Mucosa of gallbladder (tissue), 1 donor: Measurements from ENCODE around the gene MYO1E. TPM values are rescaled to one million over a fixed set of nuclear protein-coding genes. Genes with fewer than 3 reads are reported as not detected.
"Not testable (repeated sequence)": the region's sequence is repeated elsewhere in the genome, so short reads cannot be mapped to it uniquely, and the experiment has no call there.

Source experiments
- DNase-seq: peaks from one replicate; pipeline ENCODE4 v3.0.0-alpha.2; 2020; ENCODE audit warnings: low spot score
- total RNA-seq: library from RNA; stranded (reverse); gene quantifications from one replicate; pipeline ENCODE4 v1.2.1, GENCODE V29; 2021
- donor health status: DM: no; HTN: no; CAD: no.

The MYO1E gene
- total RNA-seq, 1 donor from 2014 or later = 204 TPM

GRCh38 chr15:59387196-59387878 lies 14.7 kb upstream of the MYO1E start:
- DNase-seq = not testable (repeated sequence)

GRCh38 chr15:59385171-59385570 lies 12.5 kb upstream of the MYO1E start:
- no peak for DNase-seq

DNA sequence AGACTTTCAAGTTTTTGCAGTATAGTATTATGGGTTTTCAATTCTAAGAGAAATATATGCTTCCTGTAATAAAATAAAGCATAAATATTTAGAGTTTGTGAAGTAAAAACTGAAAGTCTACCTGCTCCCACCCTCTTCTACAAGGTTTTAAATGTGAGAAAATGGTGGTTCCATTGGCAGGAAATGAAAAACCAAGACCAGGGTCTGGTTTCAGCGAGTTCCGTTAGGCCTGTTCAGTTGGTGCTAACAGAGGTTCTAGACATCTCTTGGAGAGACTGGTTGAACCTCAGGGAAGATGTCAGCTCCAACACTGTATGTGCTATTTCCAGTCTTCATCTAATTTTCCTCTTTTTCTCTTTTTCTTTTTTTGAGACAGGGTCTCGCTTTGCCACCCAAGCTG lies 11.8 kb upstream of the MYO1E start:
- no peak for DNase-seq

DNA sequence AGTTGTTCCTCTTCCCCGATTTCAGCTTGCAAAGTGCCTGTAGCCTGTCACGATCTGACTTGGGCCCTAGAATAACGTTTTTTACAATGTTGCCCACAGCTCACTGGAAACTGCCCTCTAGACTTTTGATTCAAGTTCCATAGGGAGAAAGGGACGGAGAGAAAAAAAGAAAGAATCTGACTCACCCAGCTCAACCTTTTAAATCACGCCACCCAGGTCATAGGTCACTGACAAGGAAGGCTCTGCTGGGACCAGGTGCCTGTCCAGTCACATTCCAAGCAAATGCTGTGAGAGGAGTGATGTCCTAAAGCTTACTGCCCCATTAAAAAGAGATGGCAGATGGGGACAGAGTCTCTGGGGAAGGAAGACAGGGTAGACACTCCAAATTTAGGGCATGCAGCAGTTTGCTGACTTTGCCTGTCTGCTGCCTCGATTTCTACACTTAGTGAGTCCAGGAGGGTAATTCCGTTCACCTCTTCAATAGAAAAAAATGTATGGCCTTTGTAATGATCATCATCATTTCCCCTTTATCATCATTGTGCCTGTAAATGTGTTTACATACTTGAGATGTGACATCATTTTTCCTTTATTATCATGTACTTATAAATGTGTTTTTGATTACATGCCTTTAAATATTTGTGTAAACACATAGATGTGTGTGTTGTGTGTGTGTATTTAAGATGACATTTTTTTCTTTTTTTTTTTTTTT lies 8.4 kb upstream of the MYO1E start:
- peak; percentile 16 for DNase-seq

GRCh38 chr15:59379531-59379930 lies 6.9 kb upstream of the MYO1E start:
- DNase-seq = no peak

DNA sequence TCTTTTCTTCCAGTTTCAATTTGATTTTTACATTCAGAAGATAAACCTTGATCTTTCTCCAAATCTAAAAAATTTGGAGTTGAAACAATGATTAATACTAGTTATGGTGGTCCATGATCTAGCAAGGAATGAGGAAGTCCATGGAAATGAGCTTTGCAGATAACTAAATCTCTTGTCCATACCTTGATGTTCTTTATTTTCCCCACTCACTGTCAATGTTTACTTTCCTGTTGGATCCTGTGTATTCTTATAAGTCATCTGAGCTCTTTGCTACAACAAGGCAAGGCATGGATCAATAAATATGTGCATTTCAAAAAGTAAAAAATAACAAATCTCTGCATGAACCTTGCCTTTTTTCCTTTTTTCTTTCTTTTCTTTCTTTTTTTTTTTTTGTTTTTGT lies 6.2 kb upstream of the MYO1E start:
- DNase-seq = no peak

GRCh38 chr15:59377924-59378323 lies 5.3 kb upstream of the MYO1E start:
- DNase-seq = no peak

DNA sequence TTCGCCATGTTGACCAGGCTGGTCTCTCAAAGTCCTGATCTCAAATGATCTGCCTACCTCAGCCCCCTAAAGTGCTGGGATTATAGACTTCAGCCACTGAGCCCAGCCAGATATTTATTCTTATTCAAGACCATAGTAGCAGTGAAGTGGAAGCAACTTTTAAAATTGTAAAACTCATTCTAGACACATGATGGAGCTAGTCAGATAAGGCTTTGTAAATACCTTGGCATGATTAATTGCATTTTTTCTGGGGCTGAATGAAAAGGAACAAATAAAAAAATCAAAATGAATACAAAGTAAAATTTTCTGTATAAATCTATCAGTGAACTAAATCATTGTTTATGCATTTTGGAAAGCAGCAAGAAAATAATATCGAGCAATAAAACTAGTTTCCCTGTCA lies 4.1 kb upstream of the MYO1E start:
- no peak for DNase-seq

GRCh38 chr15:59373215-59373614 lies 544 bp upstream of the MYO1E start:
- DNase-seq = no peak

- peak; percentile 16 for DNase-seq
These were observed 966 bp downstream of the MYO1E start for GRCh38 chr15:59371458-59372351.

GRCh38 chr15:59369597-59369996 lies 3.1 kb downstream of the MYO1E start:
- no peak for DNase-seq

GRCh38 chr15:59367022-59367451 lies 5.6 kb downstream of the MYO1E start:
- no peak for DNase-seq

GRCh38 chr15:59366333-59367021 lies 6.2 kb downstream of the MYO1E start:
- no peak for DNase-seq

- DNase-seq = no peak
These were observed 8.4 kb downstream of the MYO1E start for GRCh38 chr15:59364248-59364647.

- no peak for DNase-seq
These were observed 10.3 kb downstream of the MYO1E start for GRCh38 chr15:59362331-59362730.

DNA sequence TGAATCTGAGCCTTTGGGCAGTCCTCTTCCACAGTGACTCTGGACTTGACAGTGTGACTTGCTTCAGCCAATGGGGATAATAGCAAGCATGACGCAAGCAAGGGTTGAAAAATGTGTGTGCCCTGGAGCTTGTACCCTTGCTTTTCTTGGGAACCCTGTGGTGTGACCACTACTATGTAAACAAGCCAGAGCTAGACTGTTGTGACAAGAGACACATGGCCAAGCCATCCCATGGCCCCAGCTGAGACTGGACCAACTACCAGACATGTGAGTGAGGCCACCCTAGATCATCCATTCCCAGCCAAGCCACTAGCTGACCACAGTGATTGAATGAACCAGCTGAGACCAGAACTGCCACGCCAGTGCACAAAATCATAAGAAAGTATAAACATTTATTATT lies 11.8 kb downstream of the MYO1E start:
- DNase-seq = peak; percentile 23

DNA sequence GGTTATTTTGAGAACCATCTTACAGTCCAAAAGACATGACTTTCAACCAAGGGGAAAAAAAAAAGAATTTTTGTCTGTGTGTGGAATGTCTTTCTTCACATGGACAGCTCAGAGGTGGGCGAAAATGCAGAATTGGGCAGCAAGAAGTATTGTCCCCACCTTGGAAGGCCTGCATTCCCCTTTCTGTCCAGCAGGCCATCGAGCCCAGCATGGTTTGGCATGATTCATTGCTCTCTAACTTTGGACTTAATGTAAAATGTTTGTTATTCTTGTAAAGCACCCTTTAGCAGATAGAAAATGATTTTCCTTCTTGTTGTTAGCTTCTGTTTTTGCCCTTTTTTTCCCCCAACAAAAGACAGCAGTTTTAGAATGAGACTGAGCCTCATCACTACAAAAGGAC lies 12.4 kb downstream of the MYO1E start:
- DNase-seq = no peak

- DNase-seq = no peak
These were observed 16.9 kb downstream of the MYO1E start for GRCh38 chr15:59355730-59356129.

- DNase-seq = no peak
These were observed 18.1 kb downstream of the MYO1E start for GRCh38 chr15:59354417-59355031.

GRCh38 chr15:59353994-59354416 lies 18.7 kb downstream of the MYO1E start:
- DNase-seq = no peak

DNA sequence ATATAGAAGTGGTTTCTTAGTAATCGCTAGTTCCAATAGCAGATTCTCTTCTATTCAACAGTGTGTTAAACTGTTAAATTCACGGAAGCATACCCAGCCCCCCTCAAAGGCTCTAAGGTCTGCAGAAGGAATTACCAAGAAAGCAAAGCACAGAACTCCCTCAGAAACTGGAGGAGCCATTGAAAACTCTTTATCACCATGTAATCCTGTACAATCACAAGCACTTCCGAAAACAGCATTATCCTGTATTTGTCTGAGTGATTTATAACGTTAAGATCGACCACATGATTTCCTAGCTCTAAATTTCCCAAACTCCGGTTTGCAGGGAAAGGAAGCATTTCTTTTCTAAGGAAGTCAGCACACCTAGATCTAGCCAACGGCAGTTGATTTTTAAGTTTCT lies 20.0 kb downstream of the MYO1E start:
- no peak for DNase-seq
